Stimulated activated naive CD4-positive, alpha-beta T cell (primary cell): ENCODE results near the gene ARSI.
"Not testable (repeated sequence)": the region's sequence is repeated elsewhere in the genome, so short reads cannot be mapped to it uniquely, and the experiment has no call there.

ENCODE experiments used
- DNase-seq, 6 experiments: peaks; one replicate each; lab custom pipeline; 2025; lab: John Stamatoyannopoulos, UW

The ARSI gene

DNA sequence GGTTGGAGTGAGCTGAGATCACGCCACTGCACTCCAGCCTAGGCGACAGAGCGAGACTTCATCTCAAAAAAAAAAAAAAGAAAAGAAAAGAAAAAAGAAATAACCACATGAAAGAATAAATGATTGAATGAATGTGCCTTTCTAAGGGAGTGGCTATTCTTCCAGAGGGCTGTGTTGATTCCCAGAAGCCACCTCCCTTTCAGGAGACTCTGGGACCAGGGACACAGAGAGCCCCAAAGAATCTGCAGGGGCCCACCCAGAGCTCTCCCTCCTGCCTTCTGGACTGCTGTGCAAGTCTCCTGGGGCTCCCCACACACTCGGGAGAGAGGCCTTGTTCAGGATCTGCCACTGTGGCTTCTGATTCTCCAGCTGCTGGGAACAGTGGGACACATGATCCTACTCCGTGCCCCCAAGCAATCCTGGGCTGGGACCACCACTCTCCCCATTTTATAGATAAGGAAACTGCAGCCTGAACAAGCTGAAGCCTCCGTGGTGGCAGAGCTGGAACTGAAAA lies 36.8 kb downstream of the ARSI start:
- no peak for DNase-seq

DNA sequence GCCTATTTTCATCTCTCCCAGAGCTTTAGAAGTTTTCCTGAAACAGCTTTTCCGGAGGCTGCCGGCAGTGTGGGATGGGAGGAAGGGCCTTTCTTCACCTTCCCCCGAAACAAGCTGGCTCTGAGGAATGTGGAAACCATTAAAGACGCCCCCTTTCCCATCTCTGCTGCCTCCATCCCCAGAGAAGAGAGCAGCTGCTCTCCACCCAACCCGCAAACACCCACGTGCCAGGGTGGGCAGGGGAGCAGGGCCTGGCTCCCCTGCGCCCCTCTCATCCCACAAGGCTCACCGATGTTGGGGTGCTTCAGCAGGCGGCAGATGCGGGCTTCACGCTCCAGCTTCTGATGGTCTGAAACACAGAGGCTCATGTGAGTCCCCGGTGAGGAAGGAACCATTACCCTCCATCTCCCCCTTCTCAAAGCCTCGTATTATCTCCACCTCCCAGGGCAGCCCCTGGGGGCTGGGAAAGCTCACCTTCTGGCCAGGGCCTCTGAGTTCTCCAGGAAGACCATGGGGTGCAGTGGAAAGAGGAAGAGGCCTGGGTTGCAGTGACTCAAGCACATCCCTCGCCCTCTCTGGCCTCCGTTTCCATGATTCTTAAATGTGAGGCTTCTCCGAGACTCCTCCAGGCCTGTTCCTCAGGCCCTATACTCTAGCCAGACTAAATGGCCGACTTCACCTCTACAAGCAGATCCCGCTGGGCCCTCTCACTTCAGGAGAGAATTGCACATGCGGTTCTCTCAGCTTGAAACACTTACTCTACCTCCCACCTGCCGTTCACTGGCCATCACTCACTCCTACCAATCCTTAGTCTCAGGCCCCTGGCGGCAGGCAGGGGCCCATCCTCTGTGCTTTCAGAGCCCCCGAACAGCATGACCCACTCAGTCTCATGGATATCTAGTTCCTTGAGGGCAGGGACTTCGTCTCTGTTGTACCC lies 37.8 kb downstream of the ARSI start:
- no peak for DNase-seq

DNA sequence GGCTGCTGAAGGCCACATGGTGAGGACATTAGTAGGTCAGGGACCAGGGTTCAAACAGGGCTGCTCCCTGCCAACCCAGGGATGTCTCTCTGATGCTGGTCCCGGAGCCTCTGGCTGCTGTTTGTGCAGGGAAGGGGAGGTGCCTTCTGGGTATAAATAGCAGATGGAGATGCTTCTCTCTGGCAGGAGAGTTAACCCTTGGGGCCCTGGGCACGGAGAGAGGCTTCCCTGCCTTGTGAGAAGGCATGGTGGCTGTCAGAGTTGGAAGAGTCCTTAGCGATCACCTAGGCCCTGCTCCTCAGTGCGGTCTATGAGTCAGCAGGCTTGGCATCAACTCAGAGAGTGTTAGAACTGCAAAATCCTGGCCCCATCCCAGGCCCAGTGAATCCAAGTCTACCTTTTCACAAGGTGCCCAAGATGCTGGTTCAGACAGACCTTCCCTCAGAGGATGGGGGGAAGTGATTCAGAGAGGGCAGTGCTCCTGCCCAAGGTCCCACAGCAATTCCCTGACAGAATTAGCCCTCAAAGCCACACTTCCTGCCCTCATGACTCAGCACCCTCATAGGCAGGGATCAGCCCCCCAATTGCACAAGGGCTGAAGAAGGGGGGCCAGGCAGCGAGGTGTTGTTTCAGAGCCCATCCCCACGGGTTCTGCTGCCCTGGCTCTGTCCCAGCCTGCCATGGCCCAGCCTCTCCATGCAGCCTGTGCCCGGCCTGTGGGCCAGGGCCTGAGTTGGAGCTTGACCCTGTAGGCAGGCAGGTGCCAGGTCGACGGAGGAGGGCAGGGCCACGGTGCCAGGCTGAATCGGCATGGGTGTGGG lies 38.7 kb downstream of the ARSI start:
- DNase-seq, result no peak

DNA sequence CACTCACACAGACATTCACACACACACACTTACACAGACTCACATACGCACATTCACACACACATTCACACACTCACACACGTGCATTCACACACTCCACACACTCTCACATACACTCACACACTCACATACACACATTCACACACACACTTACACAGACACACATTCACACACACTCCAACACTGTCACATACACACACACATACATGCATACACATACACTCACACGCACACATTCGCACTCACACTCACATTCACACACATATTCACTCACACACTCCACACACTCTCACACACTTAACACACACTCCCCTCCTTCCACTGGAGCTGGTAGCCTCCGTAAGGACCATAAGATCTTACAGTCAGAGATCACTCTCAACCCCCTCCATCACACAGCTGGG lies 39.3 kb downstream of the ARSI start:
- DNase-seq, result no peak

DNA sequence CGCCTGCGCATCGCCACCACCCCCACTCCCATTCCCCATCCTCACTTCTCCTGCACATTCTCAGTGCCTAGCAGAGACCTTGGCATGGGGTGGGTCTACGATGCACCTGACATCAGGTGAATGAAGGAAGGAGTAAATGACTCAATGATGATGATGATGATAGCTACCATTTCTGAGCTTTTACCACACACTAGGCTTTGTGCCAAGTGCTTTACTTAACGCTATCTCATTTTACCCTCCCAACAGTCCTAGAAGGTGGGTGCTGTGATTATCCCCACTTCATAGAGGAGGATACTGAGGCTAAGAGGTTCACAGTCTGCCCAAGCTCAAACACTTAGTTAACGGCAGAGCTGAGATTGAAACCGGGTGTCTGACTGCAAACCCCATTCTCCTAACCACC lies 40.2 kb downstream of the ARSI start:
- no peak for DNase-seq

DNA sequence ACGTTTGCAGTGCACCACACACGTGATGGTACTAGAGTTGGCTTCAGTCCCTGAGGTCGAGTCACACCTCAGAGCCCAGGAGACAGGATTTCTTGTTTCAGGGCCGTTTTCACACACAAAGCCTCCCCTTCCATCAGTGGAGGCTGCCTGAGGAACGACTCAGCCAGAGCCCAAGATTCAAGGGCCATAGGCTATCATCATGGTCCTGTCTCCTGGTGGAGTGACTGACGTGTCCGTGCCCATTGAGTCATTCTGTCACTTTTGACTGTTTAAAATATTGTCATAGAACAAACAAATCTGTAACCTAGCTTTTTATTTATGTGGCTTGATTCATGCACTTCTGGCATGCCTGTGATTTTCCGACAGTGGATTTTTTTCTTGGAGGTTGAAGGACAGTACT lies 41.5 kb downstream of the ARSI start:
- no peak for DNase-seq

DNA sequence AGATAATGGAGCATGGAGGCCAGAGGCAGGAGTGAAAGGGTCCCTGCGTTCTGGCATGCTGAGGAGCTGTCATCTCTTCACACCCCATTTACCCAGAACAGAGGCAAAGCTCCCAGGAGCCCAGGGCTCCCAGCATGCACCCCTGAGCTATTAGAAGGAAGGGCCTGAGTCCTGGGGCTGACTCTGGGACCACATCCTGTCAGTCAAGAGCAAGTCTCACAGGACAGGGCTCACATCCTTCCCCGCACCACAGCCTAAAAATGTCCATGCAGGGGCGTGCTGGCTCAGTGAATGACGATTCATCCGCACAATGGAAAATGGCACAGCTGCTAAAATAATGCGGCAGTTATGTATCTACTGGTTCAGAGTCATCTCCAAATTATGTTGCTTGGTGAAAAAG lies 44.6 kb downstream of the ARSI start:
- no peak for DNase-seq

DNA sequence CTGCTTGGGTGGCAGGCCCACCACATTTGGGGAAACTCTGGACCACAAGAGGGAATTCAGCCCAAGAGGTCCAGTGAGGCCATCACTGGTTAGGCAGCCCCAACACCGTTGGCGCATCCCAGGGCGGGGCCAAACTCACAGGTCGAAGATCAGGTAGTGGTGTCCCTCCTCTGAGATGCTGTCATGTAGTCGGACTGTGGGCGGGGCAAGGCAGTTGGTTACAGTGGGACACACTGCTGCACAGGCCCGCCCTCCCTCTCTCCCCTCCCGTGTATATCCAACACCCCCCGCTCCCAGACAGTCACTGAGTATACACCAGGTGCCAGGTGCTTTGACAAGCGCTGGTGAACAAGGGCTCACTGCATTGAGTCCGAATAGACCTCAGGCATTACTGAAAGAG lies 45.3 kb downstream of the ARSI start:
- DNase-seq, result no peak

DNA sequence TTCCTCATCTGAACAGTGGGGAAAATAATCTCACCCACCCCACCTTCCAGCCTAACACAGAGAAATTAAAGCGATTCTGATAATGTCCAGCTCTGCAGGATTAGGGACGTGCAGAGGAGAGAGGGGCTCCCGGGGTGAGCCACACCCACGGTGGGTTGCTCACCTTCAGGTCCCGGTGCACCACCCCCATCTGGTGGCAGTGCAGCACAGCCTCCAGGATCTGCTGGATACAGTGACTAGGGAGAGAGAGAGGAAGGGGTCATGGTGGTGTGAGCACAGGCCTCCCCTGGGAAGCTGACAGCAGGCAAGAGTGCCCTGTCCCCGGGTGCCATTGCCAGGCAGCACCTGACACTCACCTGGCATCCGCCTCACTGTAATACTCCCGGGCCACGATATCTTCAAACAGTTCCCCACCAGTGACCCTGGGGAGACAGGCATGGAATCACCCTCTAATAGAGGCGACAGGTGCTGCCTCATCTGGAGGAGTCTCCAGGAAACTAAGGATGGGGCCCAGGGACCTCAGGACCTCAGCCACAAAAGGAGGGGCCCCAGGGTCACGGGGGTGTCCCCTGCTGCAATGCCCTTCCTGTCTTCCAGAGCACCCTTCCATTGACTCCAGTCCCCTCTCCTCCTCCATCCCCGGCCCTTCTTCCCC lies 46.2 kb downstream of the ARSI start:
- no peak for DNase-seq

DNA sequence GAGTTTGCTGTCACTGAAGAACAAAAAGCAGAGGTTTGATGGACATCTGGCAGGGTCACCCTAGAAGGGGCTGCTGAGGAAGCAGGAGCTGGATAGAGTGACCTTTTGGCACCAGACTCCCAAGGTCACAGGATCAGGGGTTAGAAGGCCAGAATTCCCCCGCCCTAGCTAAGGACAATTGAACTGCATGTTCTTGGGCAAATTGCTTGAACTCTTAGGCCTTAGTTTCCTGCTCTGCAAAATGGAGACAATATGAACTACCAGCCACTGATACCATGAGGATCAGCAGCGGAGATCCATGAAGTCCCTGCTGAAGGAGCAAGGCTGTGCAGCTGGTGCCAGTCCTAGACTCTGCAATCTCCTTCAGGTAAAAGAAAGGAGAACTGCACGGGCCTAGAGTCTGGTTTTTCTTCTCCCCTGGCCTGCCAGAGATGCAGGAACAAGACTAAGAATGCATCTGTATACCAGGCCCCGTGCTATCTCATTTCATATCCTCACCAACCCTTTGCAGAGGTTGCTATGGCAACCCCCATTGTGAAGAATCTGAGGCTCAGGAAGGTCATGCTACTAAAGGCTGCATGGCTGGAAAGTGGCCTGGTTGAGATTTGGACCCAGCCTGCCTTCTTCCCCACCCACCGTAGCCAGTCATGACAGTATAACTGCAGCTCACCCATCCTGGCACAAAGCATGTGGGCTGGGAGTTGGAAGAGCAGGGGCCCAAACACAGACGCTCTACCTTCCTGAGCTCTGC lies 46.9 kb downstream of the ARSI start:
- DNase-seq, result no peak

DNA sequence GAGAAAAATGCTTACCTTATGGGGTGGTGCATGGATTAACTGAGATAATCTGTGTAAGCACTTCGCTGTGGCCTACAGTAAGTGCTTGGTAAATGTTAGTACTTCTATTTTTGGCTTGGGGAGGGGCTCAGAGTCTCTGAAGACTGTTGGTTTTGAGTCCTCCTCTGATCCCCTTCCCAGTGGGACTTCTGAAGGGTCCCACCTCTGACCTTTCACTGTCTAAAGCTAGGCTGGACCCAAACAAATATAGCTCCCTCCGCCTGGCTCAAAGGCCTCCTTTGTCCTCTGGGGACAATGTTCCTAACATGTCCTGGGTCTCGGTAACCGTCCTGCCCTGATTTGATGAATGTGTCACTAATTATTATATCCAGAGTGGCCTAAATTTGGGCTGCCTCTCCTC lies 47.9 kb downstream of the ARSI start:
- DNase-seq, result no peak

DNA sequence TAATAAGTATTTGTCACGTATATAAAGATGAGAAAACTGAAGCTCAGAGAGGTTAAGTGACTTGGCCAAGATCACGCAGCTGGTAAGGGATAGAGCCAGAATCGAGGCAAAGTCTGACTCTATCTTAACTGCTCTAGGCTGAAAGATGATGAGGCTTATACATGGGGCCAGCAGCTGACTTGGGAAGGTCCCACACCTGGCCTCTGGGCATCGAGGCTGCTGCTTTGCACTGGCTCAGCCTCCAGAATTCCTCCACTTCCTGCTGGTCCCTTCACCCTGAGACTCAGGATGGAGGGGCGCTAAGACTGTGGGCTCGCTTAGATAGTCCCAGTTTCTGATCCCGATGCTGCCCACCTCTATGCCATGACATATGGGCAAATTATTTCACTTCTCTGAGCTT lies 48.3 kb downstream of the ARSI start:
- DNase-seq, result no peak

DNA sequence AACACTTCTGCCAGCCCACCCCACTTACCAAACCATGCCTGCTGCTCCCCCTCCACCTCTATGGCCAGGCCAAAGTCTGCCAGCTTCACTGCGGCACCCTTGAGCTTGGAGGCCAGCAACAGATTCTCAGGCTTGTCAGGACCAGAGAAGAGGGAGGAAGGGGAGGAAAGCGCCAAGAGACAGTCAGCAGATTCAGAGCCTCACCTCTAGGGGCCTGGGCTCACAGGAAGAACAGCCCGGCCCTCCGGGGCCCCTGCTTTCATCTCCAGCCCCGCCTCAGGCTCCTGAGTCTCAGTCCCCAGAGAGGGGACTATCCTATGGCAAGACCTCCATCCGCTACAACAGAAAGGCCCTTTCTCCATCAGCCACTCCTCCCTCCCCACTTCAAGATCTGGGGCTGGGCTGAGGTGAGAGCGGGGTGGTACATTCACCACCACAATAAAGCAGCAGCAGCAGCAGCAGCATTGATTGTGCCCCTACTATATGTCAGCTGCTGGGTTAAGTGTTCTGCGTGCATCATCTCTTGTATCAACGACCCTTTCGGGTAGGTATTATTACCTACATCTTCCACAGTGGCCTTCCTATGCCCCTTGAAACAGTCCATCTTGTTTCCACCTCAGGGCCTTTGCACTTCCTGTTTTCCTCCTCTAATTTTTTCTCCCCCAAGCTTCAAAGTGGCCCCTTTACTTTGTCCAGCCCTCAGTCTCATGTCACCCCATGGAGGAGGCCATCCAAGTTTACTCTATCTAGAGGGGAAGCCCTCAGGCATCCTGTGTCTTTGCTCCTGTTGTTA lies 49.1 kb downstream of the ARSI start:
- no peak for DNase-seq

DNA sequence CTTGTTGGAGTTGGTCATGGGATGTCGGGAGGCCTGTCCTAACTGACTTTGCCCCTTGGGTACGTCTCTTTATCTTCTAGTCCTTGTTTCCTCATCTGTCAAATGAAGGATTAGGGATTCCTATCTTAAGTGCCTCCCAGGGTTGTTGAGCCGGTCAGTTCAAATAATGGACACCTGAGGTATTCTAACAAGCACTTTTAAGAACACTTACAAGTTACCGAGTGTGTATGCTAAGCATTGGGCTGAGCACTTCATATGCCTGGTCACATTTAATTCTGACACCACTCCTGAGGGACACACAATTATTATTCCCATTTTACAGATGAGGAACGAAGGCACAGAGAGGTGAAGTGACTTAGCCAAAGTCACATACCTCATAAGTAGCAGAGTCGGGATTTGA lies 50.2 kb downstream of the ARSI start:
- no peak for DNase-seq

DNA sequence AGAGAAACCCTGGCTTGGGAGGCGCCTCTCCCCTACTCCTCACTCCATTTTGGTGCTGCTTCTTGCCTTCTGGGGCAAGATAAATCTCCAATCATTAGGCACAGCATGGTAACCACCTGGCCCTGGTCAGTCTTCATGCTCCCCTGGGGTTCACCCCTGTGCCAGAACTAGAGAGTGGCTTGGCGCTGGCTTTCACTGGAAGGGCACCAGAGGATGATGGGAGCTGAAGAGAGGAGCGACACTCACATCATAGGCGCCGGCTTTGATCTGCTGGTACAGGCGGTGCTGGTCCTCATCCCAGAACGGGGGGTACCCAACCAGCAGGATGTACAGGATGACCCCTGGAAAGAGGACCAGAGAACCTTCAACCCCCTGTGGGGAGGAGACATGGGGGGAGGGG lies 51.2 kb downstream of the ARSI start:
- DNase-seq, result no peak

DNA sequence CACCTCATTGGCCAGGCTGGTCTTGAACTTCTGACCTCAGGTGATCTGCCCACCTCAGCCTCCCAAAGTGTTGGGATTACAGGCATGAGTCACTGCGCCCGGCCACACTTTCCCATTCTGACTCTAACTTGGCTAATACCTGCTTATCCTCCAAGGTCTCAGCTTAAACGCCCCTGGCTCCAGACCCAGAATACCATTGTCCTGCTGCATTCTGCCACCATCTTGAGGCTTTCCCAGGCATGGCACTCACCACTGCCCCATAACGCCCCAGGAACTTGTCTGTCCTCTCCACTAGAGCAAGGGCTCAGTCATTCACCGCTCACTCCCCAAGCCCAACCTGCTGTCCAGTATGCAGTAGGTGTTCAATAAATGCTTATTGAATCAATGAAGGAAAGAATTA lies 53.0 kb downstream of the ARSI start:
- no peak for DNase-seq

DNA sequence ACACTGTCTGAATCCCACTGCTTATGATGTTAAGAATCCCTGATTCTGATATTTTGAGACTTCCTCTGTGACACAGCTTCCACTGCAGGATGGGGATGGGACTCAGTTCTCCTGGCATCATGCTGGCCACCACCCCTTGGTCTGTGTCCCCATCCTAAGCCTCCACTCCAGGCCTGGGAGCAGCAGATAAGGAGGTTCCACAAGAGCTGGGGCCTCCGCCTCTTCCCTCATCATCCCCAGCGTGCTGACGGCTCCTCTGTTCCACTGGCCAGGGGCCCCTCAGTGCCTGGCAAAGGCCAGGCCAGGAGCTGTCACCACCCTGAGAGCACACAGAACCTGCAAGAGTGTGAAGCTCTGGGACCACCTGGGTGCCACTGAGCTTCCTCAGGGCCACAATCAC lies 53.8 kb downstream of the ARSI start:
- no peak for DNase-seq

DNA sequence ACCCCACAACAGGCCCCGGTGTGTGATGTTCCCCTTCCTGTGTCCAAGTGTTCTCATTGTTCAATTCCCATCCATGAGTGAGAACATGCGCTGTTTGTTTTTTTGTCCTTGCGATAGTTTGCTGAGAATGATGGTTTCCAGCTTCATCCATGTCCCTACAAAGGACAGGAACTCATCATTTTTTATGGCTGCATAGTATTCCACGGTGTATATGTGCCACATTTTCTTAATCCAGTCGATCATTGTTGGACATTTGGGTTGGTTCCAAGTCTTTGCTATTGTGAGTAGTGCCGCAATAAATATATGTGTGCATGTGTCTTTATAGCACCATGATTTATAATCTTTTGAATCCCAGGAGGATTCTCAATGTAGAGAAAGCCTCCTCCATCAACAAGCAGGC lies 54.2 kb downstream of the ARSI start:
- not testable (repeated sequence) for DNase-seq

DNA sequence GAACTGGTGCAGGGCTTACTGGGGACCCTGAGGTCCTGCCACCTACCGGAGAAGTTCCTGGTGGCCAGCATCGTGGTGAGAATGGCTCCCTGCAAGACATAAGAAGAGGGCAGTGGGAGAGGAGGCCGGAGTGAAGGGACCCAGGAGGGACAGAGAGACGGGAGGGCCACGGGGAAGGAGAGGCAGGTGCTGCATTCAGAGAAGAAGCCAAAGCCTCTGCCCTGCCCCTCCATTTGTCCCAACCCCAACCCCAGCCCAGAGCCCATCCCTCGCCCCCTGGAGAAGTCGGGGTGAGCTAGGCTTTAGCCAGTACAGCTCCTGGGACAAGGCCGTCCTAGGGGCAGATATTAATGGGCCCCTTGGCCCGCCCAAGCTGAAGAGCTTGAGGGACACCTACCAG lies 55.0 kb downstream of the ARSI start:
- no peak for DNase-seq

DNA sequence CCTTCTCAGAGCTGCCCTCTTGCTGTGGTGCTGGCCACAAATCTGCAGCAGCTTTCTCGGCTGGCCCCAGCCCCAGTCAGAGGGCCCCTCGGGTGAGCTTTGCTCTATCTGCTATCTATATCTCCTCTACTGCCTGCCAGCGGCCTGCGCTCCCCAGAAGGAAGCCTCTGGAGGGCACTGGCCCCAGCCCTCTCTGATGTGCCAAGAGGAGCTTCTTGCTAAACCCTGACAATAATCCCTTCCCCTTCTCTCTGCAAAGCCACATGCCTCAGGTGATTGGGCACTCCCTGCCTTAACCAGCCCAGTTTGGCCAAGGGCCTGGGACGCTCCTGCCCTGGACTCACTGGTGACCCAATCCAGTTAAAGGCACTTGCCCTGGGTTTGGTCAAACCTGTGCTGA lies 55.9 kb downstream of the ARSI start:
- DNase-seq, result no peak

DNA sequence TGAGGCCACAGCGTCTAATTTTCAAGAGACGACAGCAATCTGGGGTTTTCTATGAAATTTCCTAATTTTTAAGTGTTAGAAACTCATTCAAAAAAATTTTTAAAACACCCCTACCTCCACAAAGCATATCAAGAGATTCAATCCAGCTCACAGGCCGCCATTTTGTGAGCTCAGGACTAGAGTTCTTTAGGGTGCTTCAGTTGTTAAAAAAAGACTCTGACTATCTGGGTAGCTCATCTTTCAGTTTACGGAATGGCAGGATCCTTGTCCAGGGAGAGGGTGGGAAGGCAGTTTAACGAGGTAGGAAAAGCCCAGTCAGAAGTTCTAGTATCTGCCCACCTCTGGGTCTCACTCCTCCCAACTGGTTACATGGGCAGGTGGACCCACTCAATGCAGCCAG lies 56.3 kb downstream of the ARSI start:
- no peak for DNase-seq
